Hematopoietic multipotent progenitor cell treated with erythropoietin and hydrocortisone succinate and interleukin-3 and kit ligand, for 17 days (in vitro differentiated cells): ENCODE results near the gene TLN1.
A peak's percentile ranks its signal among the peaks of the same experiment; 100 is the strongest.

Experiments used
- DNase-seq: peaks from one replicate; pipeline ENCODE4 v3.0.0-alpha.2; 2015; ENCODE audit warnings: low spot score

Gene TLN1

DNA sequence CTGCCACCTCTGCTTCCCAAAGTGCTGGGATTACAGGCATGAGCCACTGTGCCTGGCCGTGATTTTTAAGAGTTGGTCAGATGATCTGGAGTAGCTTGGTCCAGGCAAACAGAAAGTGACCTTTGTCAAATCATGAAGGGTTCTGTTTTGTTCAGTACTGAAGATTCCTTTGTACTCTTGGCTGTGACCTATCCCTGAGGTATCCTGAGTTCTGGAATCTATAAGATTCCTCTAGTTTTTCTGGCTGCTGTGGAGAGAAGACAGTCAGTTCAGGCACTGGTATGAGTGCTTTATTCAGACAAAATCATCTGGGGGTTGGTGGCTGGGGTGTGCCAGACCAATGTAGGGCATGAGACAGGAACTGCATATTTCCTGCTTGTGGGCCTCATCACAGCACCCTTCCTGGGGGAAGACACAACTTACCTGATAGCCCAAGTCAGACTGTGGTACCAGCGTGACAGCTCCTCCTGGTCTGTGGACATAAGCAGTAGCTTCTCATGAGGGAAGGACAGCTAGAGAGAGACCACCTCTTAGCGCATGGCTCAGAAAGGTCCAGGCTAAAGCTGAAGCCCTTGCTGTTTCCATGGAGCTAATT is 70.1 kb downstream of the TLN1 start:
- DNase-seq: no peak

DNA sequence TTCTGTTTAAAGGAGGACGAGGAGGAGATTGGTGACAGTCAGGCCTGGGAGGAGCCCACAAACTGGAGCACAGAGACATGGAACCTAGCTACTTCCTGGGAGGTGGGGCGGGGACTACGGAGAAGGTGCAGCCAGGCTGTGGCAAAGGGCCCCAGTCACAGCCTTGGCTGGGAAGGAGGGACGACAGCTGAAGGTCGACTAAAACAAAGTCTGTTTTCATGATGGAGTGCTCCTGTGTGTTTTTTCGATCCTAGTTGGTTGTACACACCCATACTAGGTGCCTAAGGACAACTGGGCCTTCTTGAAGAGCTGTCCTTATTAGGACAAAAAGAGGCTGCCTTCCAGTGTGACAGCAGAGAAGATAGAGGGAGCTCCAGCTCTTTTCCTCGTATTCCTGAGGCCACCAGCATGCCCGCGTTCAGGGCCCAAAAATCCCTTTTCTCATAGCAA is 71.0 kb downstream of the TLN1 start:
- DNase-seq: no peak

DNA sequence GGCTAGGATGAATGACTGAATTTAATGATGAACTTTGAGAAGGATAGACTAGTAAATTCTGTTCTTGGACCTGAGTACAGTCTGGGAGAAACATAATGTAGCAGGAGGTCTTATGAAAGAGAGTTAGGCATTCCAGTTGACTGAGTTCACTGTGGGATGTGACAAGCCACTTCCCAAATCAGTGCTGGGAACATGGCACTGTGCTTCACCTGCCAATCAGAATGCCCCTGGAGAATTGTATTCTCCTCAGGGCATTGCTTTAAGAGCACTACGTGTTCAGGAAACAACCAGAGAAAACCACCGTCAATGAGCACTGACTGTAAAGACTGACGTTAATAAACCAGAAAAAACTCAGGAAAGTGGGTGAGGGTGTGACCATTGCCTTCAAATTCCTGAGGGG is 72.7 kb downstream of the TLN1 start:
- no peak for DNase-seq

DNA sequence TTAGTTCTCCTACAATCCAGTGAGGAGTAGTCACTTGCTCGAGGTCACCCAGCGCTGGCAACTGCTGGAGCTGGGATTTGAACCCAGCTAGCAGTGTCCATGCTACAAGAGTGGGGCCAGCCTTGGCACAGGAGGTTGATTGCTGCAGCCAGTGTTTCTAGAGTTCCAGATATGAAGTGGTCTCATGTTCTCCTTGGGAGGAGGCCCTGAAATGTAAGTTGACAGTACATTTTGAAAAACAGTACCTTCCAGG is 73.1 kb downstream of the TLN1 start:
- DNase-seq: no peak

DNA sequence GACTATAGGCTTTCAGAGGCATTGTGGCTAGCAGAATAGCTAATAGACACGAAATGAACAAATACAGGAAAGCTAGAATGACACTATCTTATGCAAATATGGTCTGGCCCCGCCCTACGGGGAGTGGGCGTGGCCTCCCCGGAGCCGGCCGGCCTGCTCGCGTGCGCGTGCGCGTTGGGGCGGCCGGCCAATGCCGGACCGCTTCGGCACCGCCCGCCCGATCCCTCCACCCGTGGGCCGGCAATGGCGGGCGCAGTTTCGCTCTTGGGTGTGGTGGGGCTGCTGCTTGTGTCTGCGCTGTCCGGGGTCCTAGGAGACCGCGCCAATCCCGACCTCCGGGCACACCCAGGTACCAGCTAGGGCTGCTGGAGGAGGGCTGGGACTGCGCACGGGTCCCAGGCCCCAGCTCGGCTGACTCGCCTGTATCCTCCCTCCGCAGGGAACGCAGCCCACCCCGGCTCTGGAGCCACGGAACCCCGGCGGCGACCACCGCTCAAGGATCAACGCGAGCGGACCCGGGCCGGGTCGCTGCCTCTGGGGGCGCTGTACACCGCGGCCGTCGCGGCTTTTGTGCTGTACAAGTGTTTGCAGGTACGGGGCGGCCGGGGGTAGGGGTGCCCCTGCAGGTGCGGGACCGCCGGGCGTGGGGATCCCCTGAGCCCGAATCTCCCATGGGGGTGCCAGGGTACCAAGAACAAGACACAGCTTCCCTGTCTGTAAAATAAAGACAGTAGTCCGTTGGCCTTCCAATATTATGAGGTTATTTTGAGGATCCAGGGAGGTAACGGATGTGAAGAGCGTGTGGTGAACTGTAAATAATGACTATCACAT is 73.6 kb downstream of the TLN1 start, which contains the start of gene CCDC107:
Gene CCDC107, plus strand, starts transcription at position 156 of the 831 bp plus-strand sequence. Its CDS starts 88 bp downstream, at position 244.
- peak; percentile 97 for DNase-seq

DNA sequence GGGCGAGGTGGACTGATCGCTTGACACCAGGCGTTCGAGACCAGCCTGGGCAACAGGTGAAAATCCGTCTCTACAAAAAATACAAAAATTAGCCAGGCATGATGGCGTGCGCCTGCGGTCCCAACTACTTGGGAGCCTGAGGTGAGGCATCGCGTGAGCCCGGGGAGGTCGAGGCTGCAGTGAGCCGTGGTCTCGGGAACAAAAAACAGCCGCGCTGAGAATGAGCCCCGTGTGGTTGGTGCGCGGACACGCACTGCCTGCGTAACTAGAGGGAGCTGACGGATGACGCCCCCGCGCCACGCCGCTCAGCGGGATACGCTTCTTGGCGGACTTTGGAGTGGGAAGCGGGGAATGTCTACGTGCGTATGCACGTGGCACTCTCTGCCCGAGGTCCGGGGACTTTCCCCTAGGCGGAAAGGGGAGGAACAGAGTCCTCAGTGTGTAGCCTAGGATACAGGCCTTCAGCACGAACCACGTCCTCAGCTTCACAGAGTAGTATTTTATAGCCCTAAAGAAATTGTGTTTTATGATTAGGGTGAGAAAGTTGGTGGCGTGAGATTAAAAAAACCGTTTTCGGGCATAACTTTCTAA is 74.4 kb downstream of the TLN1 start, which contains the start of gene RMRP:
Gene RMRP, minus strand, starts transcription at position 474 of the 591 bp plus-strand sequence.
- peak; percentile 95 for DNase-seq

DNA sequence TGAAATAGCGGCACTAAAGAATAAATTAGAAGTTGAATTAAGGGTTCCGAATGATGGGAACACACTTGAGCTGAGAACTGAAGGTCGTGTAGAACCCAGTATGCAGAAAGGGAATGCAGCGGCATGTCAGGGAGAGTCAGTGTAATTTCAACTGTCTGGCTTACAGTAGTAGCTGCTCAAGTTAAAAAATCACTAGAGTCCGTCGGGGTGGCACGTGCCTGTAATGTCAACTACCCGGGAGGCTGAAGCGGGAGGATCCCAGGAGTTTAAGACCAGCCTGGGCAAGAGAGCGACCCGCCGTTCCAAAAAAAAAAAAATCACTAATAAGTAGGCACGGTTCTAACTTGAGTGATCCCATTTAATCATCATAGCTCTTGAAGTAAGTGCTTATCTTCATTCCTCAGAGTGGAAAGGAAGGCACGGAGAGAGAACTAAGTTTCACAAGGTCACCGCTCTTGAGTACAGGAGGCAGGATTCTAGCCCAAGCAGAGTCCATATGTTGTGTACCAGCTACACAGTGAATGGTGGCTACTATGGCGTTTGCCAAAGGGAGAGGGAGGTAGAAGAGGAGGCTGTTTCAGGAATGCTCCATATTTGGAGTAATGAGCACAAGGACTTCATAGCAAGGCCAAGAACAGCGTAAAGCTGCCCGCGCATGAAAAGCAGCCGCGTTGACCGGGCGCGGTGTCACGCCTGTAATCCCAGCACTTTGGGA is 75.0 kb downstream of the TLN1 start:
- DNase-seq: no peak

DNA sequence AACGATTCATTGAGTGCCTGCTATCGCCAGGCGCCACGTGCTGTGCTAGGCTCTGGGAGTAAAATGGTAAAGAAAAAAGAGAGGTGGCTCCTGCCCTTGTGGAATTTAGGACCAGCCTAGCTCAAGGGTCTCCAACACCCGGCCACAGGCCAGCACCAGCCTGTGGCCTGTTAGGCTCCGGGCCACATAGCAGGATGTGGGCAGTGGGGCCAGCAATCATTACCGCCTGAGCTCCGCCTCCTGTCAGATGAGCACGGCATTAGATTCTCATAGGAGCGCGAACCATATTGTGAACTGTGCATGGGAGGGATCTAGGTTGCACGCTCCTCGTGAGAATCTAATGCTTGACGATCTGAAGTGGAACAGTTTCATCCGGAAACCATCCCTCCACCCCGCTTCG is 75.6 kb downstream of the TLN1 start:
- no peak for DNase-seq

DNA sequence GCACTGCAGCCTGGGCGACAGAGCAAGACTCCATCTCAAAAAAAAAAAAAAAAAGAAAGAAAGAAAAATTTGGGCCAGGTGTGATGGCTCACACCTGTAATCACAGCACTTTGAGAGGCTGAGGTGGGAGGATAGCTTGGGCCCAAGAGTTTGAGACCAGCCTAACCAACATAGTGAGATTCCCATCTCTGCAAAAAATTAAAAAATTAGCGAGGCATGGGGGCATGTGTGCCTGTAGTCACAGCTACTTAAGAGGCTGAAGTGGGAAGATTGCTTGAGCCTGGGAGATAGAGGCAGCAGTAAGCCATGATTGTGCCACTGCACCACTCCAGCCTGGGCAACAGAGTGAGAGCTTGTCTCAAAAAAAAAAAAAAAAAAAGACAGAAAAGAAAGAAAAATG is 78.4 kb downstream of the TLN1 start:
- no peak for DNase-seq

DNA sequence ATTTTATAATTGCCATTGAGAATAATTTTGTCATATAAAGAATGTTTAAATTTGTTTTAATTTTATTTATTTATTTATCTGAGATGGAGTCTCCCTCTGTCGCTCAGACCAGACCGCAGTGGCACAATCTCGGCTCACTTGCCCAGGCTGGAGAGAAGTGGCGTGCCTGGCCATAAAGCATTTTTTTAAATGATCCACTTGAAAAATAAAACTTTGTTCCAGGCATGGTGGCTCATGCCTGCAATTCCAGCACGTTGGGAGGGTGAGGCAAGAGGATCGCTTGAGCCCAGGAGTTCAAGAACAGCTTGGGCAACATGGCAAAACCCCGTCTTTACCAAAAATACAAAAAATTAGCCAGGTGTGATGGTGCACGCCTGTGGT is 79.2 kb downstream of the TLN1 start:
- DNase-seq: no peak

DNA sequence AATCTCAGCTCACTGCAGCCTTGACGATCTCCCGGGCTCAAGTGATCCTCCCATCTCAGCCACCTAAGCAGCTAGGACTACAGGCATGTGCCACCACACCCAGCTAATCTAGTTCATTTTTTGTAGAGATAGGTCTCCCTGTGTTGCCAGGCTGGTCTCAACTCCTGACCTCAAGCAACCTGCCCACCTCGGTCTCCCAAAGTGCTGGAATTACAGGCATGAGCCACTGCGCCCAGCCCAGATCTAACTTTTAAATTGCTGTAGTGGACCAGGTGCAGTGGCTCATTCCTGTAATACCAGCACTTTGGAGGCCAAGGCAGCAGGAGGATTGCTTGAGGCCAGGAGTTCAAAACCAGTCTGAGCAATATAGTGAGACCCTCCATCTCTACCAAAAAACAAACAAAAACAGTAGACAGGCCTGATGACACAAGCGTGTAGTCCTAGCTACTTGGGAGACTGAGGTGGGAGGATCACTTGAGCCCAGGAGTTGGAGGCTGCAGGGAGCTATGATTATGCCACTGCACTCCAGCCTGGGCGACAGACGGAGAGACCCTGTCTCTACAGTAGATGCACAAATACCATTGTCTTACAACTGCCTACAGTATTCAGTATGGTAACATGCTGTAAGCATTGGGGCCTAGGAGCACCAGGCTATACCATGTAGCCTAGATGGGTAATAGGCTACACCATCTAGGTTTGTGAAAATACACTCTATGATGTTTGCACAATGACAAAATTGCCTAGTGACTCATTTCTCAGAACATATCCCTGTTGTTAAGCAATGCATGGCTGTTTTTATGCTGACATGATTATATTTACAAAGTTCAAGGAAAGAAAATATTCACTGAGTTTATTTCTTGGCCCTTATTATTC is 79.8 kb downstream of the TLN1 start:
- no peak for DNase-seq

DNA sequence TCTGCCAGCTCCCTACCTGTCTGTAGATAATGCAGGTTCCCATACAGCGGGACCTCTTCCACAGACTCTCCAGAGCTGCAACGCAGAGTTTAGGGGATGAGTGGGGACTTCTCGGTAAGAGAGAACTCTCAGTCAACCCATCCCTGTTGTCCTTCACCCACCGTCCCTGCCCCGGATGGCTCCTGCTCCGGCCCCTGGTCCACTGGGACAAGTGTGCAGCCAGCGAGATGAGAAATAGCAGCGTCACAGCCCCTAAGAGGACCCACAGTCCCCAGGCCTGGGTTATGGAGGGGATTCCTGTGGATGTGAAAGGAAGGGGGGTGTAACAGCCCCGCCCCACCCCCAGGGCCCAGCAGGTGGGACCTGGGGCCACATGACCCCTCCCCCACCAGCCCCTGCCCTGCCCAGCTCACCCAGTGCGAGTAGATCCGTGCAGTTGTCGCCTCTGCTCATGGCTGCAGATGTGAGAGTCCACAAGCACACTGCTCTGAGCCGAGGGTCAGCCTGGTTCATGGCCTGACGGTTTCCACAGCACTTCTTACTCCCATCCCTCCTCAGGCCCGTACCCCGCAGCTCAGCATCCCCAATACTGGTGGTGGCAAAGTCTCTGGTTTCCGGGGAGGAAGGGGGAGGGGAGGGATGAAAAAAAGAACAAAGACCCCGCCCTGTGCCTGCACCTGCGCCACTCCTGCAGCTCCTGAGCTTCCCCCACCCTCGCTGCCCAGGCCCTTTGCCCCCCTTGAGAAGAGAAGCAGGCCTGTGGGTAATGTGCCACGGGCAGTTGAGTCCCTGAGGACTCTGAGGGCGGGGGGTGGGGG is 81.4 kb downstream of the TLN1 start, which contains the start of gene SIT1:
Gene SIT1, minus strand, starts transcription at position 591 of the 818 bp plus-strand sequence. Its CDS starts 78 bp downstream, at position 513.
- no peak for DNase-seq

DNA sequence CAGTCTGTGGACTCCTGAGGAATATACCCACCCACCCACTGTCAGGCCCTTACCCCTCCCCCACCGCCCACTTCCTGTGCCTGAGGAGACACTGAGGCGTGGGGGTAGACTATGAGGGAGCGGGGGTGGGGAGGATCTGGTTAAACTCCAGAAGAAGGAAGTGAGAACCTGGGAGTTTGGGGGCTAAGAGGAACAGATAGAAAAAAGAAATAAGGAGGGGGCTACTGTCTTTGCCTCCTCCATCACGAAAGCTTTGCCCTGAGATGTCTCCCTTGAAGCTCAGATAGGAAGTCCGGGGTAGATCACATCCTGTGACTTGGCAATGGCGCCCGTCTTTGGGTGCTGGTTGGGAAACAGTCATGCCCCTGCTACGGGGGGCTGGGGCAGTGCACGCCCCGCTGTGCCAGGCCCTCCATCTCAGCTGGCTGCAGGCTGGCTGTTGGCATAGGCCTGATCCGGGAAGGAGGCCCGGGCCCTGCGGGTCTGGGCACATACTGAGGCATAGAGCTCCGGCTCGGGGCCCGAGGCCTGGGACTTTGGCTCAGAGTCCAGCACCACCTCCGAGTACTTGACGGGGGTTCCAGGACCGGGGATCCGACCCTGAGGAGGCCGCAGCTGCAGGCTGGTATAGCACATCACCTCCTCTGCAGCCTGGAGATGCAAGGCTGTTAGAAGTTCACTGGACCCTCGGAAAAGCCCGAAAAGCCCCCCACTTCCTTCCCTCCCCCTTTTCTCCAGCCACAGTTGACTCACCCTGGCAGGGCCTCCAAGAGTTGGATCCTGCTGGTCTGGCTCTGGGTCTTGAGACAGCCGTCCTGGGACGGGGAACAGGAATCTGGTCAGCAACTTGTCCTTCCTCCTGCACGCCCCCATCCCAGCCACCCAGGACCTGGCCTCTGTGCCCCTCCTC is 82.3 kb downstream of the TLN1 start:
- DNase-seq: no peak
